Endothelial cell of umbilical vein (primary cell): Measurements from ENCODE around the gene SH3YL1. TPM values are rescaled to one million over a fixed set of nuclear protein-coding genes. Genes with fewer than 3 reads are reported as not detected.

Experiments used
- BruUV-seq: library from RNA; stranded (reverse); fragments of 400-500 nt; replicated peaks from 2 replicates; lab custom pipeline; 2021; lab: Mats Ljungman, UMichigan
- CTCF ChIA-PET: fragments of 300-600, 350-600 bp; sonication (Branson Sonifier 250); formaldehyde crosslinking; loops from one replicate; lab custom pipeline; 2021; ENCODE audit warnings: antibody characterized with exemption, inconsistent platforms; lab: Charles Lee
- POLR2A ChIA-PET: fragments of 300-600, 350-600 bp; sonication (Branson Sonifier 250); formaldehyde crosslinking; loops from one replicate; lab custom pipeline; 2021; ENCODE audit warnings: antibody characterized with exemption, inconsistent platforms; lab: Charles Lee
- DNase-seq: peaks from one replicate; pipeline ENCODE4 v3.0.0-alpha.2; 2011; ENCODE audit warnings: low read depth, low spot score
- FAIRE-seq: peaks from 2 replicates; lab custom pipeline; 2011; peaks lifted over from hg19 to GRCh38; lab: Jason Lieb, UNC
- H2AFZ ChIP-seq: 2 replicates; pipeline ENCODE4 v1.6.0; 2012; ENCODE audit warnings: low read depth, low read length, control low read depth, inconsistent platforms
- H3K27ac ChIP-seq: 2 replicates; pipeline ENCODE4 v1.5.1; 2011; ENCODE audit warnings: low read depth, mild to moderate bottlenecking, control low read depth, low read length, moderate library complexity; ENCODE audit not compliant: insufficient read depth
- H3K27me3 ChIP-seq, 2 experiments: 2 replicates each; pipeline versions ENCODE4 v1.6.0 to v1.6.1; 2011; ENCODE audit warnings: low read length in 2 of 2, mixed read lengths in 1 of 2; ENCODE audit not compliant: control insufficient read depth in 2 of 2, insufficient read depth in 2 of 2
- H3K36me3 ChIP-seq, 2 experiments: 2 replicates in 1 of 2; 3 replicates in 1 of 2; pipeline ENCODE4 v1.5.1; 2011; ENCODE audit warnings: low read length in 2 of 2, mild to moderate bottlenecking in 1 of 2, moderate library complexity in 1 of 2; ENCODE audit not compliant: control insufficient read depth in 2 of 2, insufficient read depth in 2 of 2; ENCODE audit errors: extremely low read depth in 1 of 2
- H3K4me1 ChIP-seq: 3 replicates; pipeline ENCODE4 v1.5.1; 2011; ENCODE audit warnings: mild to moderate bottlenecking, low read length; ENCODE audit not compliant: control insufficient read depth, insufficient read depth; ENCODE audit errors: extremely low read depth
- H3K4me2 ChIP-seq: 2 replicates; pipeline ENCODE4 v1.6.1; 2011; ENCODE audit warnings: low read length, control low read depth, mixed read lengths; ENCODE audit not compliant: insufficient read depth
- H3K4me3 ChIP-seq, 3 experiments: fragments of 200-600 bp in 1 of 3; sonication (generic), shearing (Covaris generic) in 1 of 3; replicated peaks in 1 of 3; 2 replicates each; pipeline ENCODE4 v1.5.1; 2011 to 2016; ENCODE audit warnings: control low read depth in 3 of 3, low read length in 3 of 3, mild to moderate bottlenecking in 2 of 3, inconsistent platforms in 1 of 3, low read depth in 1 of 3, moderate library complexity in 1 of 3; ENCODE audit not compliant: insufficient read depth in 1 of 3
- H3K79me2 ChIP-seq: 2 replicates; pipeline ENCODE4 v1.6.0; 2012; ENCODE audit warnings: low read length, inconsistent platforms; ENCODE audit not compliant: control insufficient read depth, insufficient read depth
- H3K9ac ChIP-seq: replicated peaks from 2 replicates; pipeline ENCODE3; 2011; ENCODE audit warnings: low read length, control low read depth; ENCODE audit not compliant: insufficient read depth; ENCODE audit errors: extremely low read depth
- H3K9me1 ChIP-seq: replicated peaks from 3 replicates; pipeline ENCODE4 v1.6.0; 2011; ENCODE audit warnings: mild to moderate bottlenecking, low read length; ENCODE audit not compliant: control insufficient read depth, insufficient read depth; ENCODE audit errors: extremely low read depth
- H3K9me3 ChIP-seq: replicated peaks from 2 replicates; pipeline ENCODE4 v1.5.1; 2012; ENCODE audit warnings: low read length, inconsistent platforms; ENCODE audit not compliant: control insufficient read depth, insufficient read depth
- H4K20me1 ChIP-seq: replicated peaks from 2 replicates; pipeline ENCODE3; 2011; ENCODE audit warnings: mild to moderate bottlenecking, low read length; ENCODE audit not compliant: control insufficient read depth, insufficient read depth; ENCODE audit errors: extremely low read depth
- EZH2 ChIP-seq: IDR thresholded peaks from 2 replicates; pipeline ENCODE4 v1.6.1; 2012; ENCODE audit warnings: borderline replicate concordance, low read depth, mild to moderate bottlenecking, moderate library complexity, low read length, inconsistent platforms; ENCODE audit not compliant: severe bottlenecking
- FOS ChIP-seq: IDR thresholded peaks from 2 replicates; pipeline ENCODE4 v1.6.1; 2011; ENCODE audit warnings: mild to moderate bottlenecking, low read length, moderate library complexity, borderline replicate concordance; ENCODE audit not compliant: insufficient read depth
- GATA2 ChIP-seq: IDR thresholded peaks from 2 replicates; pipeline ENCODE4 v1.7.0; 2011; ENCODE audit warnings: low read depth, mild to moderate bottlenecking, moderate library complexity, mixed read lengths, low read length; ENCODE audit not compliant: insufficient read length, insufficient read depth
- JUN ChIP-seq: IDR thresholded peaks from 2 replicates; pipeline ENCODE4 v1.6.1; 2011; ENCODE audit warnings: borderline replicate concordance, low read depth; ENCODE audit not compliant: insufficient read length, insufficient read depth
- MYC ChIP-seq: IDR thresholded peaks from one replicate; pipeline ENCODE4 v1.6.1; 2011; ENCODE audit warnings: mild to moderate bottlenecking, low read depth, low read length
- POLR2A ChIP-seq: IDR thresholded peaks from 2 replicates; pipeline ENCODE4 v1.6.1; 2012; ENCODE audit warnings: low read depth, mild to moderate bottlenecking, control low read depth, low read length
- POLR2AphosphoS5 ChIP-seq: IDR thresholded peaks from 2 replicates; pipeline ENCODE4 v1.6.1; 2012; ENCODE audit warnings: low read depth, mild to moderate bottlenecking, control low read depth, low read length, moderate library complexity; ENCODE audit not compliant: insufficient read depth
- dilution Hi-C: fragments of 300-500 bp; cut with MboI; formaldehyde crosslinking; loops from one replicate; pipeline ENCODE4 v1.15.0; 2019; ENCODE audit warnings: low sequenced_read_pairs; ENCODE audit not compliant: extremely low pct_ligation_motif_present
- intact Hi-C: fragments of 100-400 bp; cut with micrococcal nuclease; formaldehyde crosslinking; loops from one replicate; pipeline ENCODE4 v1.10.0; 2022
- polyA plus RNA-seq, 4 experiments: library from polyadenylated mRNA; depleted of rRNA in 3 of 4; stranded (reverse) in 3 of 4; unstranded in 1 of 4; fragments of >200 nt; gene quantifications; 2 replicates each; pipeline versions ENCODE4 v1.2.1 to v1.2.3, GENCODE V29; 2011 to 2012; ENCODE audit warnings: missing spikeins in 1 of 4
- total RNA-seq: library from RNA; stranded (reverse); gene quantifications from 2 replicates; pipeline ENCODE4 v1.2.3, GENCODE V29; 2021
- TF ChIP-seq, protein P1 (sequence below): IDR thresholded peaks from 2 replicates; pipeline ENCODE4 v1.6.1; 2011; ENCODE audit not compliant: insufficient read depth, insufficient read length
- TF ChIP-seq, protein P2 (sequence below), 2 donors: IDR thresholded peaks; 1 replicate in 1 of 2; 2 replicates in 1 of 2; pipeline ENCODE4 v1.5.1; 2011; ENCODE audit warnings: low read length in 2 of 2, mild to moderate bottlenecking in 2 of 2, moderate library complexity in 2 of 2, control low read depth in 1 of 2, inconsistent platforms in 1 of 2, low read depth in 1 of 2; ENCODE audit not compliant: insufficient read depth in 1 of 2; ENCODE audit errors: extremely low read depth in 1 of 2

The SH3YL1 gene
- total and polyA plus RNA-seq, 2 donors (not counting 3 experiments of a cell fraction or from before 2014, with no cell fraction given), result 12.5 to 22.4 TPM

DNA sequence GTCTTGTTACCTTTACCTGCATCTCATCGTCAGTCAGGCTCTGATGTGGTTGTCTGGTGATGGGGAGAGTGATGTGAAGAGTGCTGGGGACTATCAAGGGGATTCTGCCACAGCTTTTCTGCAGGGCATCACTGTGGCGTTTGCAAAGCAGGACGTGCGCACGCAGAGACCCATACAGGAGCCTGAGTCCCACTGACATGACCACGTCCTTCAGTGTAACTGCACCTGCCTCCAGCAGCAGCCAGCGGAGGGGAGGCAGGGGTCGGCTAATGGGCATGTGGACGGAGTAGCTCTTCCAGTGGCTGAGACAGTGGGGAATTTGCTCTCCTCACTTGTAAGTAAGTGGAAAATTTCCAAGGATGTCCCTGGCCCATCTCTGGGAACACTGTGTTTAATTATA is 17.5 kb upstream of the SH3YL1 start:
- Histone ChIP-seq H3K36me3 (peaks cover 11 to 17% of the 10 kb centered on the region in 2 experiments), H2AFZ (no peak overlapping the region), H3K27ac (no peak overlapping the region), H3K4me1 (no peaks in the 10 kb centered on the region), H3K9ac (no peak overlapping the region), H3K79me2 (peaks cover 4% of the 10 kb centered on the region), H3K4me3 (no peak overlapping the region), H3K9me3 (no peaks in the 10 kb centered on the region), H3K27me3 (peaks cover 1 to 11% of the 10 kb centered on the region in 2 experiments), H4K20me1 (no peaks in the 10 kb centered on the region), H3K9me1 (no peaks in the 10 kb centered on the region), H3K4me2 (no peak overlapping the region)
- TF ChIP-seq EZH2 (no peak), MYC (no peak), FOS (no peak), POLR2AphosphoS5 (no peak), JUN (no peak), GATA2 (no peak), POLR2A (no peak)
- TF ChIP-seq, protein P1, sequence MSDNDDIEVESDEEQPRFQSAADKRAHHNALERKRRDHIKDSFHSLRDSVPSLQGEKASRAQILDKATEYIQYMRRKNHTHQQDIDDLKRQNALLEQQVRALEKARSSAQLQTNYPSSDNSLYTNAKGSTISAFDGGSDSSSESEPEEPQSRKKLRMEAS, result no peak
- TF ChIP-seq, protein P2, sequence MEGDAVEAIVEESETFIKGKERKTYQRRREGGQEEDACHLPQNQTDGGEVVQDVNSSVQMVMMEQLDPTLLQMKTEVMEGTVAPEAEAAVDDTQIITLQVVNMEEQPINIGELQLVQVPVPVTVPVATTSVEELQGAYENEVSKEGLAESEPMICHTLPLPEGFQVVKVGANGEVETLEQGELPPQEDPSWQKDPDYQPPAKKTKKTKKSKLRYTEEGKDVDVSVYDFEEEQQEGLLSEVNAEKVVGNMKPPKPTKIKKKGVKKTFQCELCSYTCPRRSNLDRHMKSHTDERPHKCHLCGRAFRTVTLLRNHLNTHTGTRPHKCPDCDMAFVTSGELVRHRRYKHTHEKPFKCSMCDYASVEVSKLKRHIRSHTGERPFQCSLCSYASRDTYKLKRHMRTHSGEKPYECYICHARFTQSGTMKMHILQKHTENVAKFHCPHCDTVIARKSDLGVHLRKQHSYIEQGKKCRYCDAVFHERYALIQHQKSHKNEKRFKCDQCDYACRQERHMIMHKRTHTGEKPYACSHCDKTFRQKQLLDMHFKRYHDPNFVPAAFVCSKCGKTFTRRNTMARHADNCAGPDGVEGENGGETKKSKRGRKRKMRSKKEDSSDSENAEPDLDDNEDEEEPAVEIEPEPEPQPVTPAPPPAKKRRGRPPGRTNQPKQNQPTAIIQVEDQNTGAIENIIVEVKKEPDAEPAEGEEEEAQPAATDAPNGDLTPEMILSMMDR (IDR thresholded peaks at IDR 0.05; ENCODE audit: extremely low read depth in 1 of 2, insufficient read depth in 1 of 2, low read depth in 1 of 2, low read length in 2 of 2), result no peak
- dilution Hi-C loops (no loop called here), intact Hi-C loops (no loop called here)
- DNase-seq (no peak), FAIRE-seq (no peak)
- CTCF ChIA-PET, result interaction anchor here (1.1 kb wide), 1 partner anchor 9 kb away, joined by 4 read pairs; no protein-coding TSS in a partner anchor
- POLR2A ChIA-PET, result no interaction called here
- no TSS peak for BruUV-seq
